Suprapubic skin (tissue), 3 donors: ENCODE results near the gene RHOD.

ENCODE experiments used
- EP300 ChIP-seq: sonication (generic); formaldehyde crosslinking; IDR thresholded peaks from one replicate; pipeline ENCODE4 v1.6.1; 2017; ENCODE audit warnings: antibody characterized with exemption
- TF ChIP-seq, protein P1 (sequence below), 2 donors: fragments of 200-600 bp in 1 of 2; fragments of 450-650 bp in 1 of 2; sonication (generic) in 1 of 2; IDR thresholded peaks; one replicate each; pipeline ENCODE4 v1.5.1; 2016 to 2019; ENCODE audit warnings: antibody characterized with exemption in 2 of 2, mild to moderate bottlenecking in 1 of 2, moderate library complexity in 1 of 2

DNA sequence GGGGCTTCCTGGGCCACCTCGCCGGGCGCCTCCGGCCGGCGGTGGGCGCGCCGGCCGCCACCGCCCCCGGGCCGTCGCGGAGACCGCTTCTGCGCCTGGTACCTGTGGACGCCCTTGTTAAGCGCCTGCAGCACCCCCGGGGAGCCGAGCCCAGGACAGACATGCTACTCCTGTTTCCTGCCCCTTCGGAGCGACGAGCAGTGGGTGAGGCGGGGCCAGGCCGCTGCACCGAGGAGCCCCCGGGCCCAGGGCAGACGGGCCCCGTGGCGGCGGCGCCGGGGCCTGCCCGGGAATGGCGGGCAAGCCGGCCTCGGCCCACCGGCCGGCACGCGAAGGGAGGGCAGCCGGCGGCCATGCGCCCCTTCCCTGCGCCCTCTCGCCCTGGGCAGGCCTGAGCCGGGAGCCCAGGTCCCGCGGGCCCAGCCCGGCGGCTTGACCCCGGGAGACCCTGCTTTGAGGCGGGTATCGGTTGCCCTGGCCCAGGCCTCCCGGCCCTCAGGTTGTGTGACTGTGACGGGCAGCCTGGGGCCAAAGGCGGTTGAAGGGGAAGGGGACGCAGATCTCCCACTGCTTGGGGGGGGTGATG, 61.6 kb downstream of the RHOD start:
- TF ChIP-seq, protein P1, sequence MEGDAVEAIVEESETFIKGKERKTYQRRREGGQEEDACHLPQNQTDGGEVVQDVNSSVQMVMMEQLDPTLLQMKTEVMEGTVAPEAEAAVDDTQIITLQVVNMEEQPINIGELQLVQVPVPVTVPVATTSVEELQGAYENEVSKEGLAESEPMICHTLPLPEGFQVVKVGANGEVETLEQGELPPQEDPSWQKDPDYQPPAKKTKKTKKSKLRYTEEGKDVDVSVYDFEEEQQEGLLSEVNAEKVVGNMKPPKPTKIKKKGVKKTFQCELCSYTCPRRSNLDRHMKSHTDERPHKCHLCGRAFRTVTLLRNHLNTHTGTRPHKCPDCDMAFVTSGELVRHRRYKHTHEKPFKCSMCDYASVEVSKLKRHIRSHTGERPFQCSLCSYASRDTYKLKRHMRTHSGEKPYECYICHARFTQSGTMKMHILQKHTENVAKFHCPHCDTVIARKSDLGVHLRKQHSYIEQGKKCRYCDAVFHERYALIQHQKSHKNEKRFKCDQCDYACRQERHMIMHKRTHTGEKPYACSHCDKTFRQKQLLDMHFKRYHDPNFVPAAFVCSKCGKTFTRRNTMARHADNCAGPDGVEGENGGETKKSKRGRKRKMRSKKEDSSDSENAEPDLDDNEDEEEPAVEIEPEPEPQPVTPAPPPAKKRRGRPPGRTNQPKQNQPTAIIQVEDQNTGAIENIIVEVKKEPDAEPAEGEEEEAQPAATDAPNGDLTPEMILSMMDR (IDR thresholded peaks at IDR 0.05): no peak
- no peak for TF ChIP-seq EP300
